HS-27A (cell line): Measurements from ENCODE around the gene MAOB.

Source experiments
- DNase-seq: peaks from one replicate; pipeline ENCODE4 v3.0.0-alpha.2; 2012; ENCODE audit warnings: low read depth, missing footprints

MAOB gene

DNA sequence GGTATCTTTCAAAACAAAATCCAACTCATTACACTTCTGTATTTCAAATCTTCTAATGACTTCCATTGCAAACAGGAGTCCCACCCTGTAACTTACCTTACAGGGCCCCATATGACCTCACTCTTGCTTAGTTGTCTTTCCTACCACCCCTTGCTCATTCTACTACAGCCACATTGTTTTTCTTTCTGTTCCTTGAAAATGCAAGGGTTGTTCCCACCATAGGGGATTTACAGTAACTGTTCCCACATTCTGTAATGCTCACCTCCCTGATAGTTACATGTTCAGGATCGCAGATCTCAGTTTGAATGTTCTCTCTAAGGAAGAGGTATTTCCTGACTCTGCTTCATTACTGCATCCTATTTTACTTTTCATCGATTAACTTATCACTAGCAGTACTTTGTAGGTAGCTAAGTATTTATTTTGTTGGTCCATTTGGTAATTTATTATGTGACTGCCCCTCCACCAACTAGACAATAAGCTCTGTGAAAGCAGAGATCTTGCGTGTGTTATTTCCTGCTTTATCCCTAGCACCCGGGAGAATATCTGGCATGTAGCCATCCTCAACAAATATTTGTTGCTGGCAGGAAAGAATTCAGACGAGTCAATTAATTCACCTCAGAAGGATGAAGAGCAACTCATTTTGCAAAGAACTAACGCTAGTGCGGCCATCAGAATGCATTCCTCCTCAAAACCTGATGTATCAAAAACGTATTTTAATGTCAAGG lies 21.4 kb downstream of the MAOB start:
- DNase-seq: no peak

DNA sequence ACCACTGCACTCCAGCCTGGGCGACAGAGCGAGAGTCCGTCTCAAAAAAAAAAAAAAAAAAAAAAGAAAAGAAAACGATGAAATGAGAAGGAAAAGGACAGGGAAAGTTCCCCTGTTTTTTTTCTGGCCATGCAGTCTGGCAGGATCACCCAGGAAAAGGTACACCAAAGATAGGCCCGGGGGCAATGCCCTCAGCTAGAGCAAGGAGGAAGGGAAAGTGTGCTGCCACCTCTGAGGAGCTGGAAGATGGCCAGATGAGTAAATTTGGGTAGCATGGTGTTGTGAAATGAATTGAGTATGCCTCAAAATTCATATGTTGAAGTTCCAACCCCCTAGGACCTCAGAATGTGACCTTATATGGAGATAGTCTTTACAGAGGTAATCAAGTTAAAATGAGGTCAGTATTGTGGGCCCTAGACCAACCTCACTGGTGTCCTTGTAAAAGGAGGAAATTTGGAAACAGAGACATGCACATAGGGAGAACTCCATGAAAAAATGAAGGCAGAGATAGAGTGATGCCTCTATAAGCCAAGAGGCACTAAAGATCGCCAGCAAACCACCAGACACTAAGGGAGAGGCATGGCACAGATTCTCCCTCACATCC lies 28.9 kb downstream of the MAOB start:
- no peak for DNase-seq

DNA sequence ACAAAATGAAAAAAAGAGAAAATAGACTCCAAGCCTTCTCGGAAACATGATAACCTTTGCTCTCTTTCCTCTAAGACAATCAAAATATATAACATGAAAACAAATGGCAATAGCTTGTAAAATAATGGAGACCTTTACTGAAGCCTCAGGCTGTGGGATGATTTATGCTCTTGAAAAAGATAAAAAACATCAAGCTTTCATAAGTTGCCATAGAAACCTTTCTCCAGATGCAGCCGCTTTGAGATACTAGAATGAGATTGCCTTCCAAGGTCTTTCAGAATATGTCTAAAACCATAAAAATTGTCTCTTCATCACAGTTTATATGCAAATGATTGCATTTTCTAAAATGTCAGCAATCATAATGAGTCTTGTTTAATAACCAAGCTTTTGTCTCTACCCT lies 31.6 kb downstream of the MAOB start:
- no peak for DNase-seq

DNA sequence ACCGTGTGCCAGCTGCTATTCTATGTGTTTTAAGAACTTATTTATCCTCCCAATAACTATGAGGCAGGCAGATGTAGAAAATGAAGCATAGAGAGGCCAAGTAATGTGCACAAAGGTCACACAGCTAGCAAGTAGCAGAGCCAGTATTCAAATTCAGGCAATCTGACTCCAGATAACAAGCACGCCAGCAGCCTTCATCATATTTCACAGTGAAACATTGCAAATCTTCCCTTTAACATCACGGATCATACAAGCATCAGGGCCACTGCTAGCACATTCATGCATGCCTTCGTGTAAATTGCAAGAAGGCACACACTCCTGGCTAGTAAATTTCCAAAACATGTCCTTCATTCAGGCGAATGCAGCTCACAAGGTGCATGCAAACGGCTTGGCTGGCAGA lies 33.1 kb downstream of the MAOB start:
- DNase-seq: no peak

DNA sequence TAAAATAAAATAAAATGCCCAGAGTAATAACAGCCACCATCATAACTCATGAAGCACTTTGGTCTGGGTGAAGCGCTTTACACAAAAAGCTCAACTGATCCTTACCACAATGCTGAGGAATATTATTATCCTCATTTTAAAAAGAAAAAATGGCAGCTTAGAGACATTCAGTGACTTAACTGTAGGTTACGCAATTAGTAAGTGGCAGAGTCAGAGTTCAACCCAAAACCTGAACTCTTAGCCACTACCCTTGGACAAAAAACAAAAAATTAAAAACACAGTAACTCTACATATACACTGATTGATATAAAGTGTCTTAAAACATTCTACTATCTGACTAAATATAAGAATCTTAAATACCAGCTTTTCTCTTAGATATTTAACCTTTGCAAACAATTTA lies 34.9 kb downstream of the MAOB start:
- no peak for DNase-seq

DNA sequence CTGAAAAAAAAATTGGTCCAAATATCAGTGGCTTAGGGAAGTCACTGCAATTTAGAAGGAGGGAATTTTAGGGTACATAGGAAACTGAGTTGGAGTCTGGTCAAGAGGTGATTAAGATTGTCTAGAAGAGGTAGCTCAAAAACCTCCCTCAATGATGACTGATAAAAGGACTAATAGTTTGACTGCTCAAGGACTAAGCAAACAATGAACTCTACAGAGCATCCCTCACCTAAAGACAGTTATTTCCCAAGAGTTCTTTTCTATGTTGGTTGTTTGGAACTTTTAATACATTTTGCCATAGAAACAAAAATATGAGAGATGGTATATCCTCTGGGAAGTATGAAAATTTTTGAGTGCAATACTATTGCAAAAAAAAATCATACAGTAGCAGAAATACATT lies 35.7 kb downstream of the MAOB start:
- no peak for DNase-seq

DNA sequence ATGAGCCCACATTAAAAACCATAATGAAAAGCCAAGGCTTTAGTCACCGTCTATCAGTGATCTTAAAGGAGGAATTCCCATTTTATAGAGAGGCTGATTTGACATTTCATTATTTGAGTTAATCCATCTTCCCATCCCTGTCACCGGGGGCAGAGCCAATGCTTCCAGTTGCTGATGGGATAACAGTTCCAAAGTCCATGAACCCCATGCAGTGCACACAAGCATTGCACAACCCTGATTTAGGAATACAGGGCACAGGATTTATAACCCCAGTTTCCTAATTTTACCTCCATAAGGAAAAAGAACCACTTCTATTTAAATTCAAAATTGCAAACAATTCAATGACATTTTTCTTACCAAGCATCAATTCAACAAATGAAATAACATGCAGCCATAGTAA lies 36.5 kb downstream of the MAOB start:
- no peak for DNase-seq

DNA sequence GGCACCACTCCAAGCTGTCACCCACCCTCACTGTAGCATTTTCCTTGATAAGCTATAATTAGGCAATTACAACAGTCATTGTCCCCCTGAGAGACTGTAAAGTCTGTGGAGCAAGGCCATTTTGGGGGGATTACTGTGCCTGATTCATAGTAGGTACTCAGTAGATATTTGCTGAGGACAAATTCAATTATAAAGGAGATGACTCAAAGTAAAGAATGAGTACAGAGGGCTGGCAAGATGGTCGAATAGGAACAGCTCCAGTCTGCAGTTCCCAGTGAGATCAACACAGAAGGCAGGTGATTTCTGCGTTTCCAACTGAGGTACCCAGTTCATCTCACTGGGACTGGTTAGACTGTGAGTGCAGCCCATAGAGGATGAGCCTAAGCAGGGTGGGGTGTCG lies 42.0 kb downstream of the MAOB start:
- DNase-seq: no peak

DNA sequence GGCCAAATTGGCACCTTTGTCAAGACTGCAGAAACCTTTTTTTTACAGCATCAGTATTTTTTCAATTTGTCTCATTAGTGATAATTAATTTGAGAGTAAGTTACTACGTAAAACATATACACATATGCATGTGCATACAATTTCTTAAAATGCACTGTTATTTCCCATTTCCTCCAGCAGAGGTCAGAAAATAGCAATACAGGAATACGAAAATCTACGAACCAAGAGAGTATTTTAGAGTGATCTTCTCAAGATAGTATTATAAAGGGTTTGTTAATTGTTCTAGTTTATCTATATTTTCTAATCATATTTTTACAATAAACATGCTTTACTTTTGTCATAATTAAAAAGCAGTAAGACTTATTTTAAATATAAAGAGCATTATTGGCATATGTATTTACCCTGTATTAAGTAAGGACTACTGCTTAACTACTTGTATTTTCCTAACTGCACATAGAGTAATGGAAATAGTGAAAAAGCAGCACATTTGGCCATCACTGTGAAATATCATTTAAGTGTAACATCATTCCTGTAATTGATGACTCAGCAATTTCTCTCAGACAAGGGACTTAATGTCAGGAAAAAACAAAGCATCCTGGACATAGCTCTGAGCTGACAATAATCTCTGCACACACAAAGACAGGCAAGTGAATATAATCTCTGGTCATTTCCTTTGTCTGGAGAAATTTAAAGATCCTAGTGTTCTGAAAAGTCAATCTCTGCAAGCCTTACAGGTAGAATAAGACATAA lies 45.6 kb downstream of the MAOB start:
- DNase-seq: no peak

DNA sequence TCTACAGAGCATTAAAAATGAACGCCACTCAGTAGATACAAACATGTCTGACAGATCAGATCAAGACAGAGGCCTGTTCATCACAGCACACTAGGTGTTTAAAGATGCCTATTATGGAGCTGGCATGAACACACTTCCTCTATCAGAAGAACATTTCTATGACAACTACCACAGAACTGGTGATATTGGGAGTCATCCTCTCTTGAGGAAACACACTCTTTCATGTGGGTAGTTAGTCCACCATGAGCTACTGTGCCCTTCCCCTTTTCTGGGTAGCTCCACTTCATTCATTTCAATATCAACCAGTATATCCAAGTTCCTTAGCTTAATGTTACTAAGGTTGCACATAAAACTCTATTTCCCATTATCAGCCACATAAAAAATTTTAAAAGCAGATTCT lies 46.7 kb downstream of the MAOB start:
- DNase-seq: no peak

DNA sequence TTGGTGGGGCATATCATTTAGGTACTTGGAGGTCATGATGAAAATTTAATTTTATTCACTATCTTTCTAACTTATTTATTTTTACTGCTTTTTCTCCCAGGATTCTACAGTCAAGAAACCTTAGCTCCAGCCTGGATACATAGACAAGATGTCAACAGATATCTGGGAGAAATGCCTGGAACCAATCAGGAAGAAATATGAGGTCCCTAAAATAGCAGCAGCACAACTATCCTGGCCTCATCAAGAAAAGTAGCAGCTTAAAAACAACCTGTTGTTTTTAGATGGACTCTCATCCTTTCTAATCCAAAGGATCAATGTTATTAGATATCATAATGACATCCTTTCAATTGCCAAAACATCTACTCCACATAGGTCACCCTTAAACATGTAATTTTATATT lies 54.5 kb downstream of the MAOB start:
- no peak for DNase-seq

DNA sequence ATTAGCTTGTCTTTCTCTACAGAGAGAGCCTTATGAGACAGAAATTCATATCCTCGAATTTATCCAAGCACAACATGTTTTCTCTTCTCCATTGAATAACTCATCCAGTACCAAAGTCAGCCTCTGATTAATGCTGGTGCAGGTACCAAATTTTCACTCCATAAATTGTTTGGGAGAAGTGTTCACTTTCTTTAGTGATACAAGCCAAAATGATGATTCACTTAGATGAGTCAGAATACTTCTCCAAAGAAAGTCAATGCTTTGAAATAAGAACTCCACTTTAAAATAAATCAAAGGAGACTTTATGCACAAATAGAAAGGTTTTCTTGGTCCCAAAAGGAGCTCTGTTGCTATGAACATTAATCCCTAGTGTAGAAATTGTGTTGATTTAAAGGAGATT lies 60.2 kb downstream of the MAOB start:
- DNase-seq: no peak

DNA sequence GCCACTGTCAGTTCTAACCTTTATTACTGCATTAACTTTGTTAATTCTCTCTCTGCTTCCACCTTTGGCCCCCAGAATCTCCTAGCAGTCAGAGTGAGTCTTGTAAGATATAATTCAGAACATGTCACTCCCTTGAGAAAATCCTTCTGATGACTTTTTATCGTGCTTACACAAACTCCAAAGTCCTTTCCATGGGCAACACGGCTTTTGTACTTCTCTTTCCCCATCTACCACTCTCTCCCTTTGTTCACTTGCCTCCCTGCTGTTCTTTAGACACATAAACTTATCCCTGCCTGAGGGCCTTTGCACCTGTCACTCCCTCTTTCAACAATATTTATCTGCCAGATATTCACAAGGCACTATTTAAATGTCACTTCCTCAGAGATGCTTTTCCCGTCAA lies 64.8 kb downstream of the MAOB start:
- no peak for DNase-seq

DNA sequence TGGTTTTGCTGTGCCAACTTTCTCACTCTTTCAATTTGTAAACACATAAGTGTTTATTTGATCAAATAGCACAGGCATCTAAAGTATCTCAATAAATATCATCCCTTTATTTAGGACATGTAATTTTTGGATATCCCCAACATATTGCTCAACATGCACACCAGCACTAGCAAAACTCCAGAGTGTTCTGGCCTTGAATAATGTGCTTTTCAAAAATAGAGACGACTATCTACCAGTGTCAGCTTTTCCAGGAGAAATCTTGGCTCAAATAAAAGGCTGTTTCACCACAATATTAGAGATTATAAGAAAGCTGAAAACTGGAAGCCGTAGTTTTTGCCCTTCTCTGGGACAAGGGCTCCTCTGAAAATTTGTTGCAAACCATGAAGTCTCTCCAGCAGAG lies 67.0 kb downstream of the MAOB start:
- DNase-seq: no peak

DNA sequence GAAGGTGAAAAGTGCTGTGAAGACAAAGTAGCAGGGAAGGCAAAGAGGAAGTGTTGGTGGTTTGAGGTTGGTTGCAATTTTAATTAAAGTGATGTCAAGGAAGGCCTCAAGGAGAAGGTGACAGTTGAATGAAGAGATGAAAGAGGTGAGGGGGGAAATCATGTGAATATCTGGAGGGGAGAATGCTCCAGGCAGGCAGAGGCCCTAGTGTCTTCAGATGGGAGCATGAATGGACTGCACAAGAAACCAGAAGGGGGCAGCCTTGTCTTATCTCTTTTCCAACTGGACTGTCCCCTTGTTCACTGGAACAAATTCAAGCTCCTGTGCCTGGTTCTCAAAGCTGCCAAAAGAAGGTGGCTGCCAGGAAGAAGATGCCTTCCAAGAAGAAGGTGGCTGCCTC lies 68.4 kb downstream of the MAOB start:
- DNase-seq: no peak

DNA sequence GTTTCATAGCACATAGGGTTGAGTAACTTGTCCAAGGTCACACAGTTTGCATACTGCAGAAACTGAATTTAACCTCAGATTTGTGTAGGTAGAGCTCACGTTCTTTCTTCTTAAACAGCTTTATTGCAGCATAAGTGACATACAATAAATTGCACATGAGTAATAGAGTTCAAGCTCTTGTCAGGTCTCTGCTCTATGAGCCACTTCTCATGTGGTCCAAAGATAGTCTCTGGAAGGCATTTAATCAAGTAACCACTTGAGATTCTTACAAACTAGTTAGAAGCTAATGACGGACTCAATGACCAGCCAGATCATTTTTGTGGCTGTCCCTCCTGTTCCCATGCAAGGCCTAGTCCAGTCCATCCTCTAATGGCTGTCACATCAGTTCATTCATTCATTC lies 68.9 kb downstream of the MAOB start:
- DNase-seq: no peak

DNA sequence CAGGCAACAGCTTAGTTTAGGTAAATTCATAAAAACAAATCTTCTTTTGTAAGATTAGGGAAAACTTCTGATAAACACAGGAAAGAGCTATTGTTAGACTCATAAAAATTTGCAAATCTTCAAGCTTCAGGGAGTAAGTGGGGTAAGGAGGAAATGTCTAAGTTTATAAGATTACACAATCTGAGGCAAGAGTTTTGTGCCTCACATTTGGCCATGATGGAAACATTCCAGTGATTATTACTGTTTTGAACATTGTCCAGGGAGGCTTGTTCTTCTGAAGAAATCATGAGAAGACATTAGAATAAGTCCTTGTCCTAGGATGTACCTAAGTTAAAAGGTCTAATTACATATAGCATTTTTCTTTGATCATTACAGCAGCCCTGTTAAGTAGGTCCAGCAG lies 72.8 kb downstream of the MAOB start:
- DNase-seq: no peak

DNA sequence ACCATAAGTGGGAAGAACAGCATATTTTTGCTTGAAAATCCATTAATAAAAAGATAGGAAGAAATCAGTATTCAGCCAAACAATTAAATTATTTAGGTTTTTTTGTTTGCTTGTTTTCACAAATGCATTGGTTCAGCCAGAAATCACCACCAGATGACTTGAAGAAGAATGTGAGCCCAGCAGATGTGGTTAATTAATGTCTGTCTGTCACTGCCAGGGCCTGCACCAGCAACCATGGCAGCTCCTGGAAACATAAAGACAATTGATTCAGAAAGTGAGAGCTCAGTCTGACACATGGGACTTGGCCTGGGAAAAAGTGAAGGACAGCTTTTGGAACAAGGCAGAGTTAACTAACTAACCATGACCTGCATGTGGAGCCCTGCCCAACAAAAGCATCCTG lies 74.0 kb downstream of the MAOB start:
- no peak for DNase-seq

DNA sequence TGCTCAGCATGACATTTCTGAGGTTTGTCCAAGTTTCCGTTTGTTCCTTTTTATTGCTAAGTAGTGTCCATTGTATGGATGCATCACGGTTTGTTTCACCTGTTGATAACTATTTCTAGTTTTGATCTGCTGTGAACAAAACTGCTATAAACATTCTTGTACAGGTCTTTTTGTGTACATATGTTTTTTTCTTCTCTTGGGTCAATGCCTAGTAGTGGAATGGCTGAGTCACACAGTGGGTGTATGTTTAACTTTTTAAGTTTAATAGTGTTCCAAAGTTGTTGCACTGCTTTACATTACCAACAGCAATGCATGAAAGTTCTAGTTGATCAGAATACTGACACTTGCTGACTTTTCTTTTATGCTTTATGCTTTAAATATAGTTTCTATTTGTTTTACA lies 76.7 kb downstream of the MAOB start:
- DNase-seq: no peak

DNA sequence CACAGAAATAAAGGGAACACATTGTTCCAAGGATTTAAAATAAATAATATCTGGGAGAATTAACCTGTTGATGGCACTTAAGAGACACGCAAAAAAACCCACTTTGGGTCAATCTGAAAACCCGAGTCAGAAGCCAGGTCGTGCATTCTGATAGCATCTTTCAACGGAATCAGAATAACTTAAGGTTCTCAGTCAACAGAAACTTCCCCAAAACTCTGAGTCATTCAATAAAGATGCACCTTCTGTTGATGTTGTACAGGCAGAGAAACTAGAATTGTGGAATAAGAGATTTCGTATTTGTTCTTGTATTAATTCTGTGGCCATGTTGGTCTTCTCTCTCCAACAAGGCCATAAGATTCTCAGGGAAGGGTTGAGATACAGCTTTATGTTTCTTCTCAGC lies 78.2 kb downstream of the MAOB start:
- no peak for DNase-seq

DNA sequence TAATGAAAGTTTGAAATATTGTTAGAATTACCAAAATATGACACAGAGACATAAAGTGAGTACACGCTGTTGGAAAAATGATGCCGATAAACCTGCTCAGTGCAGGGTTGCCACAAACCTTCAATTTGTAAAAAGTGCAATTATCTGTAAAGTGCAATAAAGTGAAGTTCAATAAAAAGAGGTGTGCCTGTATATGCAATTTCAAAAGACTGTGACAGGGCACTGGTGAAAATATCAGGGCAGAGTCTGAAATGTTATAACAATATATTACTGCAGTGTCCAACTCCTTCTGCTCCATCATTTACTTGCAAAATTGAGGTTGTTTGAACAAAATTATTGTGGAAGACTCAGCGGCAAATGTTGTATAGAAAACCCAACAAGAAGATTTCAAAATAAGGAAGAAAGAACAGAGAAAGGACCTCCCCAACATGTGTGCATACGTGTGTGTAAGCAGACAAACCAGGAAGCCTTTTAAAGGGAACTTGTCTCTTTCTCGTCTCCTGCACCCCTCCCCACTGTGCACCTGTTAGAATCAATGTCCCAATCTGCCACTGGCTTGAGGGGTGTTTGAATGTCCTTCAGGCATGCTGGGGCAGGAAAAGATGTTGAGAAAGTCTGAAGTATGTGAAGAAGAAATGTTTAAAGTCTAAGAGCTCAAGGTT lies 96.2 kb downstream of the MAOB start:
- no peak for DNase-seq

DNA sequence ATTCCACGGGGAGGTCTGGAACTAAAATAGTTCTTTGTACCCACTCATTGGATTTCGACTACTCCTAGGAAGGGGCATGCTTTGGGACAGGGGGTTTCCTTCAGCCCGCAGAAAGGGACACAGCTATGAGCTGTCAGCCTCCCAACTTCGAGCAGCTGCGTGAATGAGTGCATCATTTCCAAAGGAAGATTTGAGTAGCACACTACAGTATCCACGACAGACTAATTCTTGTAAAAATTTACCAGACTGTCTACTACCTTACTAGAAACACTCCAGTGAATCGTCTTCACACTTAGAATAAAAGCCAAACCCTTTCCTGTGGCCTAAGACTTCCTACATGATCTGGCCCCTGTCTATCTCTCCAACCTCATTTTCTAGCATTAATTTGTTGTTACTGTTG lies 124.2 kb downstream of the MAOB start:
- DNase-seq: no peak

DNA sequence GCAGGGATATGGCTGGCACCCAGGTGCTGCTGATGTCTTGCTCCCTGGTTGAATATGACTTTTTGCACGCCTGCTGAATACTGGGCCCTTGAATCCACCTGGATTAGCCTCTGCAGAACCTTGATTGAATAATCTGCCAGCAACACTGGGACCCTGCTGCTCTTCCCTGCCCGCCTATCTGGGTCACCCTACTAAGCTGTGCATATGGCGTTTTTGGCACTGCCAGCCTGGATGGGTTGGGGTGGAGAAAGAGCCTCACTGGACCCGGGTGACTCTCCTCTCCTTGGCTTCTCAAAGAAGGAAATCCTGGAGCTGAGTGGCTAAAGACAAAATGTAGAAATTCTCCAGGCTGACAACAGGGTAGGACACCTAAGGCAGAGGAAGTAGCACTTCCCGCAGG lies 126.2 kb downstream of the MAOB start:
- DNase-seq: no peak
